Measurements from ENCODE around the gene WASHC2A.
"Not testable (repeated sequence)": the region's sequence is repeated elsewhere in the genome, so short reads cannot be mapped to it uniquely, and the experiment has no call there.

The WASHC2A gene

GRCh38 chr10:50145575-50145974 is 77.8 kb downstream of the WASHC2A start:
- not testable (repeated sequence) for DNase-seq (ENCODE audit: extremely low read depth in 1 of 2, low read depth in 1 of 2)

- no peak for DNase-seq (ENCODE audit: extremely low read depth in 1 of 2, low read depth in 1 of 2)
Measured at GRCh38 chr10:50152792-50153272, 85.1 kb downstream of the WASHC2A start.

DNA sequence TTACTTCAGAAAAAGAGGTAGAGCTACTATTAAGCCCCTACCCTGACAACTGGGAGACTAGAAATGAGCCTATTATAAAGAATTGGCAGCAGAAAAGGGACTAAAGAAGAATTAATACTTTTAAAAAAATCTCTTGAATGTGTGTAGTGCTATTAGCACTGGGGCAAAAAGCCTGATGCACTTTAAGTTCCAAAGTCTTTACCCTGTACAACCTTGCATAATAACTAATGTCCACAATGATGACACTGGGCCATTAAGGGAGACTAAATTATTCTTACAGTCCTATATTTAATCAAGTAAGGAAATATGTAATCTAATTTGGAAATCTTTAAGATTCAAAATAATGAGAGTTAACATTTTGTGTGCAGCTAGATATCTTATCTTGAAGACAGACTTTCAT is 90.1 kb downstream of the WASHC2A start:
- not testable (repeated sequence) for DNase-seq (ENCODE audit: extremely low read depth in 1 of 2, low read depth in 1 of 2)

- not testable (repeated sequence) for DNase-seq (ENCODE audit: extremely low read depth in 1 of 2, low read depth in 1 of 2)
Measured at GRCh38 chr10:50159856-50160255, 92.1 kb downstream of the WASHC2A start.

GRCh38 chr10:50165038-50165437 is 97.3 kb downstream of the WASHC2A start:
- DNase-seq (ENCODE audit: extremely low read depth in 1 of 2, low read depth in 1 of 2) = not testable (repeated sequence)

GRCh38 chr10:50167833-50168232 is 100.1 kb downstream of the WASHC2A start:
- DNase-seq (ENCODE audit: extremely low read depth in 1 of 2, low read depth in 1 of 2) = not testable (repeated sequence)

GRCh38 chr10:50169506-50169905 is 101.8 kb downstream of the WASHC2A start:
- DNase-seq (ENCODE audit: extremely low read depth in 1 of 2, low read depth in 1 of 2) = not testable (repeated sequence)

DNA sequence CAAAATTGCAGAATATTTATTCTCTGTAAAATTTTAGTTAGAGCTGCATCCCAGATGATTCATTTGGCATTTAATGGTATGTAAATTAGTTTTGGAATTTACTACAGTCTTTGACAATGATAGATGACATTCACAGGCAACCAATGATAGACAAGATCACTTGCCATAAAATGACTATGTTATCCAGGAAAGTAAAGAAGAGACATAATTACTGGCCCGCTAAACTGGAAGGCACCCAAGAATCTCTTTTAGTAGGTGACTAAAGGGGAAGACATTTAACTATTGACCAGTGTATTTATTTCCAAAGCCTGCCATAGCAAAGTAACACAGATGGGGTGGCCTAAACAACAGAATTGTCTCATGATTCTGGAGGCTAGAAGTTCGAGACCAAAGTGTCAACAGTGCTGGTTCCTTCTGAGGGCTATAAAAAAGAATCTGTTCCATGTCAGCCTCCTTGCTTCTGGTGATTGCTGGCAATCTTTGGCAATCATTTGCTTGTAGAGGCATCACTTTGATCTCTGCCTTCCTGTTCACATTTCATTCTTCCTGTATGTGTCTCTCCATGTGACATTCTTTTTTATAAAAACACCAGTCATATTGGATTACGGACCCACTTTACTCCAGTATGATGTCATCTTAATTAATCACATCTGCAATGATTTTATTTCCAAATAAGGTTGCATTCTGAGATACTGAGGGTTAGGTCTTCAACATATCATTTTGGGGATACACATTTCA is 107.2 kb downstream of the WASHC2A start:
- not testable (repeated sequence) for DNase-seq (ENCODE audit: extremely low read depth in 1 of 2, low read depth in 1 of 2)

Measured in activated CD8-positive, alpha-beta memory T cell treated with anti-CD3 and anti-CD28 coated beads for 1 hour (primary cell).